Neural cell (in vitro differentiated cells): ENCODE measurements around the gene MOCS1. TPM values are rescaled to one million over a fixed set of nuclear protein-coding genes. Genes with fewer than 3 reads are reported as not detected.

Experiments
- H2AFZ ChIP-seq: fragments of 200-600, 300-800 bp; sonication (generic), shearing (Covaris generic); 2 replicates; pipeline ENCODE4 v1.6.0; 2014; ENCODE audit warnings: low read depth, mild to moderate bottlenecking, antibody characterized with exemption, low read length, moderate library complexity
- H3F3A ChIP-seq: fragments of 200-600 bp; shearing (Covaris generic); 2 replicates; pipeline ENCODE4 v1.6.1; 2016; ENCODE audit warnings: mild to moderate bottlenecking, moderate library complexity, mixed read lengths, antibody characterized with exemption, low read length; ENCODE audit not compliant: insufficient read depth, poor library complexity, severe bottlenecking
- H3K27ac ChIP-seq: fragments of 200-600, 300-800 bp; sonication (generic), shearing (Covaris generic); 2 replicates; pipeline ENCODE4 v1.5.1; 2014; ENCODE audit warnings: mild to moderate bottlenecking, low read length, moderate library complexity
- H3K27me3 ChIP-seq: fragments of 300-800, 200-600 bp; sonication (generic), shearing (Covaris generic); 2 replicates; pipeline ENCODE4 v1.6.0; 2014; ENCODE audit warnings: mild to moderate bottlenecking, low read depth, low read length, moderate library complexity; ENCODE audit not compliant: insufficient read depth
- H3K36me3 ChIP-seq: fragments of 300-800, 200-600 bp; sonication (generic), shearing (Covaris generic); 2 replicates; pipeline ENCODE4 v1.5.1; 2014; ENCODE audit warnings: mild to moderate bottlenecking, antibody characterized with exemption, low read length, moderate library complexity; ENCODE audit not compliant: insufficient read depth
- H3K4me2 ChIP-seq: fragments of 300-800, 200-600 bp; sonication (generic), shearing (Covaris generic); 2 replicates; pipeline ENCODE4 v1.6.0; 2014; ENCODE audit warnings: mild to moderate bottlenecking, low read length
- H3K4me3 ChIP-seq: fragments of 300-800, 200-600 bp; sonication (generic), shearing (Covaris generic); 2 replicates; pipeline ENCODE4 v1.5.1; 2014; ENCODE audit warnings: mild to moderate bottlenecking, low read length, moderate library complexity
- H3K79me2 ChIP-seq: fragments of 200-600 bp; shearing (Covaris generic); replicated peaks from 2 replicates; pipeline ENCODE4 v1.6.0; 2014; ENCODE audit warnings: mild to moderate bottlenecking, low read length, moderate library complexity; ENCODE audit not compliant: insufficient read depth
- H3K9ac ChIP-seq: fragments of 300-800, 200-600 bp; sonication (generic), shearing (Covaris generic); 2 replicates; pipeline ENCODE4 v1.6.1; 2016; ENCODE audit warnings: mild to moderate bottlenecking, low read length, mixed read lengths
- H3K9me2 ChIP-seq: fragments of 200-600 bp; shearing (Covaris generic); 2 replicates; pipeline ENCODE4 v1.6.1; 2016; ENCODE audit warnings: mild to moderate bottlenecking, low read length, mixed read lengths; ENCODE audit not compliant: insufficient read depth
- H3K9me3 ChIP-seq: fragments of 200-600, 300-800 bp; sonication (generic), shearing (Covaris generic); 2 replicates; pipeline ENCODE4 v1.6.1; 2016; ENCODE audit warnings: mild to moderate bottlenecking, mixed run types, low read length, moderate library complexity, mixed read lengths
- H4K20me1 ChIP-seq: fragments of 200-600 bp; shearing (Covaris generic); 2 replicates; pipeline ENCODE4 v1.6.1; 2016; ENCODE audit warnings: mild to moderate bottlenecking, mixed run types; ENCODE audit not compliant: insufficient read depth
- EP300 ChIP-seq: fragments of 450-650 bp; conservative IDR thresholded peaks from 2 replicates; pipeline ENCODE4 v1.6.1; 2014; ENCODE audit warnings: antibody characterized with exemption, mild to moderate bottlenecking, moderate library complexity; ENCODE audit not compliant: poor library complexity, severe bottlenecking
- EZH2 ChIP-seq: fragments of 200-600, 300-800 bp; shearing (Covaris generic), sonication (generic); IDR thresholded peaks from 2 replicates; pipeline ENCODE4 v1.6.1; 2014; ENCODE audit warnings: antibody characterized with exemption, low read length, borderline replicate concordance, mild to moderate bottlenecking; ENCODE audit not compliant: insufficient read depth, poor library complexity, severe bottlenecking
- MXI1 ChIP-seq: fragments of 450-650 bp; conservative IDR thresholded peaks from 2 replicates; pipeline ENCODE4 v1.6.1; 2014; ENCODE audit warnings: antibody characterized with exemption, mild to moderate bottlenecking; ENCODE audit not compliant: poor library complexity, severe bottlenecking
- POLR2AphosphoS5 ChIP-seq: IDR thresholded peaks from 2 replicates; pipeline ENCODE4 v1.6.1; 2012
- RAD21 ChIP-seq: fragments of 450-650 bp; conservative IDR thresholded peaks from 2 replicates; pipeline ENCODE4 v1.6.1; 2014; ENCODE audit warnings: antibody characterized with exemption, mild to moderate bottlenecking, moderate library complexity
- SMC3 ChIP-seq: fragments of 450-650 bp; conservative IDR thresholded peaks from 2 replicates; pipeline ENCODE4 v1.6.1; 2014; ENCODE audit warnings: antibody characterized with exemption, mild to moderate bottlenecking, moderate library complexity; ENCODE audit not compliant: poor library complexity
- TAF1 ChIP-seq: IDR thresholded peaks from 2 replicates; pipeline ENCODE4 v1.6.1; 2012; ENCODE audit warnings: low read depth
- polyA plus RNA-seq: library from polyadenylated mRNA; depleted of rRNA; stranded (reverse); fragments of >200 nt; gene quantifications from 2 replicates; pipeline ENCODE4 v1.2.3, GENCODE V29; 2014
- TF ChIP-seq, protein P1 (sequence below): fragments of 450-650 bp; IDR thresholded peaks from 2 replicates; pipeline ENCODE4 v1.5.1; 2014; ENCODE audit warnings: antibody characterized with exemption, mild to moderate bottlenecking, moderate library complexity; ENCODE audit not compliant: poor library complexity, severe bottlenecking
- TF ChIP-seq, protein P2 (sequence below): IDR thresholded peaks from 2 replicates; pipeline ENCODE4 v1.6.1; 2012; ENCODE audit warnings: borderline replicate concordance

Gene MOCS1
- polyA plus RNA-seq, 1 donor from 2014 or later = 4.6 TPM

DNA sequence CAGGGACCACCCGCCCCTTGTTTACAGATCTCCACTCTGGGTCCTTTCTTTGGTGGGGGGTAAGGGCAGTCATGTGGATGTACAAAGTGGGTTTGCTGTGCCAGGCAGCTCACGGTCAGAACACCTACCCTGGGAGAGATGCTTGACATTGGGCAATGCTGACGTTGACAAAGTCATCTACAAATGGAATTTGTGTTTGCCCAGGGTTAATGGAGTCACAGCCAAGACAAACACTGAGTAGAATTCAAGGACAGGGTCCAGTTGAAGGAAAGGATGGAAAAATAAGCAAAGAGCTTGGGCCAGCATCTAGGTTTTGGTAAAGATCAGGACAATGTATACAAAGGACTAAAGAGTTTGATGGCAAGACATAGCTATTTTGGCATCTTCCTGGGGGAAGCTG, 54.7 kb downstream of the MOCS1 start:
- H4K20me1 ChIP-seq = no peaks in the 10 kb centered on the region
- no peak for TF ChIP-seq TAF1
- TF ChIP-seq POLR2AphosphoS5 = no peak
- TF ChIP-seq, protein P1, sequence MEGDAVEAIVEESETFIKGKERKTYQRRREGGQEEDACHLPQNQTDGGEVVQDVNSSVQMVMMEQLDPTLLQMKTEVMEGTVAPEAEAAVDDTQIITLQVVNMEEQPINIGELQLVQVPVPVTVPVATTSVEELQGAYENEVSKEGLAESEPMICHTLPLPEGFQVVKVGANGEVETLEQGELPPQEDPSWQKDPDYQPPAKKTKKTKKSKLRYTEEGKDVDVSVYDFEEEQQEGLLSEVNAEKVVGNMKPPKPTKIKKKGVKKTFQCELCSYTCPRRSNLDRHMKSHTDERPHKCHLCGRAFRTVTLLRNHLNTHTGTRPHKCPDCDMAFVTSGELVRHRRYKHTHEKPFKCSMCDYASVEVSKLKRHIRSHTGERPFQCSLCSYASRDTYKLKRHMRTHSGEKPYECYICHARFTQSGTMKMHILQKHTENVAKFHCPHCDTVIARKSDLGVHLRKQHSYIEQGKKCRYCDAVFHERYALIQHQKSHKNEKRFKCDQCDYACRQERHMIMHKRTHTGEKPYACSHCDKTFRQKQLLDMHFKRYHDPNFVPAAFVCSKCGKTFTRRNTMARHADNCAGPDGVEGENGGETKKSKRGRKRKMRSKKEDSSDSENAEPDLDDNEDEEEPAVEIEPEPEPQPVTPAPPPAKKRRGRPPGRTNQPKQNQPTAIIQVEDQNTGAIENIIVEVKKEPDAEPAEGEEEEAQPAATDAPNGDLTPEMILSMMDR = no peak
- TF ChIP-seq EP300 = no peak
- TF ChIP-seq, protein P2, sequence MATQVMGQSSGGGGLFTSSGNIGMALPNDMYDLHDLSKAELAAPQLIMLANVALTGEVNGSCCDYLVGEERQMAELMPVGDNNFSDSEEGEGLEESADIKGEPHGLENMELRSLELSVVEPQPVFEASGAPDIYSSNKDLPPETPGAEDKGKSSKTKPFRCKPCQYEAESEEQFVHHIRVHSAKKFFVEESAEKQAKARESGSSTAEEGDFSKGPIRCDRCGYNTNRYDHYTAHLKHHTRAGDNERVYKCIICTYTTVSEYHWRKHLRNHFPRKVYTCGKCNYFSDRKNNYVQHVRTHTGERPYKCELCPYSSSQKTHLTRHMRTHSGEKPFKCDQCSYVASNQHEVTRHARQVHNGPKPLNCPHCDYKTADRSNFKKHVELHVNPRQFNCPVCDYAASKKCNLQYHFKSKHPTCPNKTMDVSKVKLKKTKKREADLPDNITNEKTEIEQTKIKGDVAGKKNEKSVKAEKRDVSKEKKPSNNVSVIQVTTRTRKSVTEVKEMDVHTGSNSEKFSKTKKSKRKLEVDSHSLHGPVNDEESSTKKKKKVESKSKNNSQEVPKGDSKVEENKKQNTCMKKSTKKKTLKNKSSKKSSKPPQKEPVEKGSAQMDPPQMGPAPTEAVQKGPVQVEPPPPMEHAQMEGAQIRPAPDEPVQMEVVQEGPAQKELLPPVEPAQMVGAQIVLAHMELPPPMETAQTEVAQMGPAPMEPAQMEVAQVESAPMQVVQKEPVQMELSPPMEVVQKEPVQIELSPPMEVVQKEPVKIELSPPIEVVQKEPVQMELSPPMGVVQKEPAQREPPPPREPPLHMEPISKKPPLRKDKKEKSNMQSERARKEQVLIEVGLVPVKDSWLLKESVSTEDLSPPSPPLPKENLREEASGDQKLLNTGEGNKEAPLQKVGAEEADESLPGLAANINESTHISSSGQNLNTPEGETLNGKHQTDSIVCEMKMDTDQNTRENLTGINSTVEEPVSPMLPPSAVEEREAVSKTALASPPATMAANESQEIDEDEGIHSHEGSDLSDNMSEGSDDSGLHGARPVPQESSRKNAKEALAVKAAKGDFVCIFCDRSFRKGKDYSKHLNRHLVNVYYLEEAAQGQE = no peak
- TF ChIP-seq SMC3 = no peak
- TF ChIP-seq EZH2 = no peak
- no peak for TF ChIP-seq RAD21
- TF ChIP-seq MXI1 = no peak
- no peaks in the 10 kb centered on the region for H3K79me2 ChIP-seq
- H3K9me2 ChIP-seq = no peaks in the 10 kb centered on the region
- H3K4me2 ChIP-seq = no peak overlapping the region
- H3K36me3 ChIP-seq = no peaks in the 10 kb centered on the region
- no peak overlapping the region for H2AFZ ChIP-seq
- no peak overlapping the region for H3K4me3 ChIP-seq
- no peak overlapping the region for H3K9ac ChIP-seq
- no peaks in the 10 kb centered on the region for H3F3A ChIP-seq
- no peaks in the 10 kb centered on the region for H3K27me3 ChIP-seq
- H3K27ac ChIP-seq = no peak overlapping the region
- H3K9me3 ChIP-seq = no peaks in the 10 kb centered on the region

DNA sequence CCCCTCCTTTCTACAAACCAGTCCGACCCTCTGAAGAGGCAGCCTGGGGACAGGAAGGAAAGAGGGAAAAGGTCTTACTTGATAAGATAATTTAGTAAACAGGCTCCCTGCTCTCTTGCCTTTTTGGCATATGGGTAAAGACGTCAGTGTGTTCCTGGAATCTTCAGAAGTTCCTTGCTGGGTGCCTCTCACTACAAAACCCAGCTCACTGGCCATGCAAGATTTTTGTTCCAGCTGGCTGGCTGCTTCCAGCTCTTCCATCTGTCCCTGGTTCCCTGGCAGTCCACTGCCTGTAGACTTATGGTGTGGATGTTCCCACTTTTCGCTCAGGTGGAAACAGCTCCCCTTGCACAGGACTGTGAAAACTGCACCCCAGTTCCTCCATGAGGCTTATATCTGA, 57.4 kb downstream of the MOCS1 start:
- Histone ChIP-seq H3K79me2 (no peaks in the 10 kb centered on the region), H3K9me2 (no peaks in the 10 kb centered on the region), H3F3A (no peaks in the 10 kb centered on the region), H3K4me2 (no peak overlapping the region), H2AFZ (no peak overlapping the region), H3K9me3 (no peaks in the 10 kb centered on the region), H3K27me3 (no peaks in the 10 kb centered on the region), H3K36me3 (no peaks in the 10 kb centered on the region), H3K4me3 (no peak overlapping the region), H3K9ac (no peak overlapping the region), H4K20me1 (no peaks in the 10 kb centered on the region), H3K27ac (no peak overlapping the region)
- TF ChIP-seq EP300 (no peak), POLR2AphosphoS5 (no peak), RAD21 (no peak), SMC3 (no peak), MXI1 (no peak), TAF1 (no peak), EZH2 (no peak)
- TF ChIP-seq, protein P2 = no peak
- TF ChIP-seq, protein P1 = no peak
